Adrenal gland (tissue), 5 donors: Measurements from ENCODE around the gene MCTP1.

ENCODE experiments used
- CTCF ChIP-seq, 6 experiments: fragments of 450-650 bp in 4 of 6; fragments of 200-600 bp in 2 of 6; sonication (generic) in 1 of 6; IDR thresholded peaks; 1 replicate in 5 of 6; 2 replicates in 1 of 6; pipeline versions ENCODE4 v1.5.1 to v1.8.0; 2016 to 2021; ENCODE audit warnings: antibody characterized with exemption in 6 of 6, mild to moderate bottlenecking in 2 of 6, moderate library complexity in 1 of 6
- POLR2A ChIP-seq, 2 donors: fragments of 450-650 bp; IDR thresholded peaks; one replicate each; pipeline ENCODE4 v1.6.1; 2017; ENCODE audit warnings: antibody characterized with exemption in 2 of 2, mild to moderate bottlenecking in 2 of 2, moderate library complexity in 1 of 2
- donor health status: DM: no; HTN: no; CAD: no.

GRCh38 chr5:95217351-95217750, 67.5 kb downstream of the MCTP1 start:
- TF ChIP-seq CTCF (IDR thresholded peaks at IDR 0.05) (no peak), POLR2A (IDR thresholded peaks at IDR 0.05) (no peak)
